HG02970 (cell line): ENCODE data around the gene MAPK8IP1.

Experiments
- ATAC-seq: cut with Tn5 transposase; IDR thresholded peaks from one replicate; pipeline ENCODE4 v1.9.1; 2021; ENCODE audit warnings: mild to moderate bottlenecking, moderate library complexity, moderate number of reproducible peaks; ENCODE audit not compliant: unreplicated experiment, low FRiP score

The MAPK8IP1 gene

DNA sequence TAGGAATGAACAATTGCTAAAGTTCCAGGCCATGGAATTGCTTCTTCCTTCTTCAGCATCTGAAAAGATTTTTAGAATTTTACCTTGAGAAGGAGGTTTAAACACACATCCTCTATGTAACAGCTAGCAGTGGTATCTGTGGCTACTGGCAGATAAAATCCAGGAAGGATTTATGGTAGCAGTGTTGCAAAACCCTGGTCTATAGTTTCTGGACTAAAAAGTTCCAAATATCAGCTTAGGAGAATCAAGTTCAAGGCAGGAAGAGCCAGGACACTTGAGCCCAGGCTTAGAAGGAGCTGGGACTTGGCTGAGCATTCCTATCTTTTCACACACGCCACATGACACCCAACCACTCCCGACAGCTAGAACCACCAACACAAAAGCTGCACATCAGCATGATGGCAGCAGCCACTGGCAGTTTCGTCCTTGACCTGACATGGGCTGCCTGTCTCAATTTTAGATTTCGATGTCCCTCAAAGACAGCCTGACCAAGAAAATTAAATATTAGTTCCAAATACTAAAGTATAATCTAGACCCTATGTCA is 51.1 kb downstream of the MAPK8IP1 start:
- no peak for ATAC-seq

DNA sequence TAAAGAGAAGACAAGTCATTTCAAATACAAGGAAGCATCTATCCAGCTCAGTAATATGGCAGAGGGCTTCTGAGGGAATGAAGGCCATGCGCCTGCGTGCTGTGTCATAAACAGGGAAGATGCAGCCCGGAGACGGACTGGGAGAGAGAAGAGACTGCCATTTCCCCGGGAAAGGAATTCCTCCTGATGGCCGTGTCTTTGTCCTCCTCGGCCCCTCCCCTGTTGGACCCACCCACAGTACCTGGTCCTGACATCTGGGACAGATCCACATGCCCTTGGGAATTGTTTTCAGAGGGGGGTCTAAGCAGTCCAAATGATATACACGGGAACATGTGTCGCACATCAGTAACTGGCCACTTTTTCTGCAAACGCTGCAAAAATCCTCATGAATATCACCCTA is 52.5 kb downstream of the MAPK8IP1 start:
- no peak for ATAC-seq

DNA sequence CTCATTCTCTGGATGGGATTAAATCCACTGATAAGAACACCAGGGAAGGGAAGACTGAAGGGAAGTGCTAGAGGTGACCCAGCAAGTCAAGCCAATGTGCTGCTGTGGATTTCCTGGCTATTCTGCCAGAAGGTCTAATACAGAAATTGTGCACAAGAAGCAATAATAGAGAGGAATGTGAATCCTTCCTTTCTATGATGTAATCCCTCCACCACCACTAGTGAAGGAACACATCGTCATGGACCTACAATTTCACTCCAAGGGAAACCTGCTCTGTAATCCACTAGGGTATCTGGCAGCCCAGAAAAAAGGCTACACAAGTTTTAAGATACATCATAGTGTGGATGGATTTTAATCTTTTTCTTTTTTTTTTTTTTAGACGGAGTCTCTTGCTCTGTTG is 54.4 kb downstream of the MAPK8IP1 start:
- no peak for ATAC-seq

DNA sequence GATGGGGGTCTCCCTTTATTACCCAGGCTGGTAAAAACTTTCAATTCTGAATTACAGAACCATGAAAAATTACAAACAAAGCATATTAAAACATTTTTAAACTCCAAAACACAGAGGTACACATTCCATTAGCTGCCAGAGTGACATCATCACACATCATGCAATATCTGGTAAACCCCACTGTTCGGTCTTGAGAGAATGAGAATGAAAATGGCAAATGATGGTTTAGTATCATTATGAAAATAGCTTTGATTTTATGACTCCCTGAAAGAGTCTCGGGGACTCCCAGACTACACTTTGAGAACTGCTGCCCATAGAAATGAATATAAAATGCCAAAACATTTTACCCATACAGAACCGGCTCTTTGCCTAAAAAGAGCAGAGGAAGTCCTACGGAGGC is 55.8 kb downstream of the MAPK8IP1 start:
- ATAC-seq, result no peak

DNA sequence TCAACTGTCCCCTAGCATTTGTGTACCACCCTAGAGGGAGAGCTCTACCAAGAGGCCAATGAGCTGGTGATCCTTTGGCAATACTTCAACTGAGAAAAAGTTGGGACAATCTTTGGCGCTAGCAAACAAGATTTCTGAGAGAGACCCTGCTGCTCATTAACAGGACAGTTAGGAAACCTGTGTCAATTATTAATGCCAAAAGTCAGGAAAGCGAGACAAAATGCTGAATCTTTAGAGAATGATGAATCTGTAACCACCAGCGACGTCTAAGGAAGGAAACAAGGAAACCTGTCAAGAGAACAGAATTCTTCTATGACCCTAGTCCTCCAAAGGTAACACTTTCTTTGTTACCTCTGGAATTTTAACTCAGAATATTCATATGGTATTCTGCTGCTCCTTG is 56.9 kb downstream of the MAPK8IP1 start:
- no peak for ATAC-seq

DNA sequence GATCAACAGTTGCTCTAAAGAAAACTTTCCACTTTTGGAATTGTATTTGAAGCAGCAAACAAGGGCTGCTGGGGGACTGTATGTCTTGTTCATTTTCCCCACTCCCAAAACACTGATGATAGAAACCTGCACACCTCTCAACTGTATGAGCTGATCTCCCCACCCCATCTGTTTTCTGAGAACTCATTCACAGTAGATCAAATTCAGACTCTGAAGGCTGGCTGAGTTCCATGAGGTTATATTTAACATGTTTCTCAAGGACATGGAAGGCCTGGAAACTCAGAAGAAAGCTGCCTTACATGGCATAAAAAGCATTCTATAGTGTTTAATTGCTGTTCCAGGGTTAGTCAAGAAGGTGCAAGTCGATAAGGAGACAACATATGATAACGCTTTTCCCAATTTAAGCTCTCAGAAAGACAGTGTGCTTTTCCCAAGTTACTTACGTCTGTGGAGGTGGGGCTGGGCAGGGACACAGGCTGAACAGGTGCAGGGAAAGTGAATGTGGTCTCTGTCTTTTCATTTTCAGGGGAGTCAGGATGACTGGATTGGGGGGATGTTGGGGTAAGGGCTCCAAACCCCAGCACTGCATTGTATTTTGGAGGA is 60.0 kb downstream of the MAPK8IP1 start:
- ATAC-seq, result no peak

DNA sequence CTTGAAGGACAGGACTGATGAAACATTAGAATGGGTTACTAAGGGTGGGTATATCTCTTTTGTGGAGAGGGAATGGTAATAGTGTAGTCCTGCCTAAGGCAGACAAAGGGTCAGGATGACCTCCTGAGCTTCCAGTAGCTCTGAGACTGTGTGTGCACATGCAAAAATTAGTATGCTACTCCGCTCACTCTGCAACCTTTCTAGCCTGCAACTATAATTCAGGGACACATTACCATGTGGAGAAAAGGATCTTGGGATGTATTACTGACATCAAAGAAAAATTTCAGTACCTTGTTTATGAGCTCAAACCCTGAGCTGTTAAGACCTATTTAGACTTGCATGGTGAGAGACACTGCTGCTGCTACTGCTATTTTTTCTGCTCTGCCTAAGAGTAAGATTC is 62.4 kb downstream of the MAPK8IP1 start:
- ATAC-seq, result no peak

DNA sequence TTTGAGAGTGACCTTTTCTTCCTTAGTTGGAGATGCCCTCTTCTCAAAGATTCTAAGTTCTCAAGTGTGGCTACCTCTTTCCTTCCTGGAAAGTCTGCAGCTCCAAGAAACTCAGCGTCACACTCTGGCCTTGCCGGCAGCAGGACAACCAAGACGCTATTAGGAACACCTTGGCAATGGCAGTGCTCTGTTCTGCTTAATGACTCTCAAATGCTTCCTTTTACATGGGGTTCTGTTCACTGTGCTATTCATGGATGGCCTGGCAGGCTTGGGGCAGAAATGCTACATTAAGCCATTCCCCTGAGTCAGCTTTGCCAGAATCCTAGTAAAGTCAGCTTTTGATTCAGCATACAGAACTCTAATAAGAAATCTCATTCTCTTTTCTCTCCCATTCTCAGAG is 62.9 kb downstream of the MAPK8IP1 start:
- no peak for ATAC-seq

DNA sequence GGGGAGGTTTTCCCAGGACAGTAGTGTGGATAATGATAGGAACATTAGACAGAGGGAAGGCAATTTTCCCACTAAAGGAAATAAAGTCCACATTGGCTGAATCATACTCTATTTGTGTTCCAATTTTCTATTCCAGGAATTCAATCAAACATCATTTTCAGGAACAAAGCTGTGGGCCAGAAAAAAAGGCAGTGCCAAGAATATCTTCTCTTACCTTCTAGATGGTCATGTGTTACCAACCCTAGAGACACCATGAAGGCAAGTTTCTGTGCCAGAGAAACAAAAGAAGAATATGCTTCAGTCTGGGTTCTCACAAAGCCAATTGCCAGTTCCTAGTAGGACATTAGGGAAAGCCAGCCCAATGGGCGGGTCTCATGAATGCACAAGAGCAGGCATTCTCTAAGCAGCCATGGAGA is 64.5 kb downstream of the MAPK8IP1 start:
- ATAC-seq, result no peak
